ENCODE measurements around the gene DPM1. TPM values are rescaled to one million over a fixed set of nuclear protein-coding genes. Genes with fewer than 3 reads are reported as not detected.

DPM1 gene
- total RNA-seq, 1 donor from 2014 or later = 30.2 TPM

DNA sequence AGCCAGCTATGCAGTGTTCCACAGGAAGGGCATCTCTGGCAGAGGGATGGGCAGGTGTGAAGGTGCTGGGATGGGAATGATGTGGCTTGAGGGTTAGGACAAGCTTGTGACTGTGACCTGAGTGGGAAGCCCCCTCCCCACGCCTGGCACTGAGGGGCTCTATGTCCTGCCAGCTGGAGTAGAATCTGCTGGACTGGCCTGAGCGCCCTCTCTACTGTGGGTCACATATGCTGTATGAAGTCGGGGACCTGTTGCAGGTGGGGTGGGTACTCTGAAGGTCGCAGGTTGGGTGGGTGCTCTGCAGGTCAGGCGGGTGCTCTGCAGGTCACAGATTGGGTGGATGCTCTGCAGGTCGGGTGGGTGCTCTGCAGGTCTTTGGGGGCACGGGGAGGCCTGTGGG, 44.3 kb upstream of the DPM1 start:
- ATAC-seq = no peak
- no peaks in the 10 kb centered on the region for H3K4me1 ChIP-seq
- TF ChIP-seq, protein P1, sequence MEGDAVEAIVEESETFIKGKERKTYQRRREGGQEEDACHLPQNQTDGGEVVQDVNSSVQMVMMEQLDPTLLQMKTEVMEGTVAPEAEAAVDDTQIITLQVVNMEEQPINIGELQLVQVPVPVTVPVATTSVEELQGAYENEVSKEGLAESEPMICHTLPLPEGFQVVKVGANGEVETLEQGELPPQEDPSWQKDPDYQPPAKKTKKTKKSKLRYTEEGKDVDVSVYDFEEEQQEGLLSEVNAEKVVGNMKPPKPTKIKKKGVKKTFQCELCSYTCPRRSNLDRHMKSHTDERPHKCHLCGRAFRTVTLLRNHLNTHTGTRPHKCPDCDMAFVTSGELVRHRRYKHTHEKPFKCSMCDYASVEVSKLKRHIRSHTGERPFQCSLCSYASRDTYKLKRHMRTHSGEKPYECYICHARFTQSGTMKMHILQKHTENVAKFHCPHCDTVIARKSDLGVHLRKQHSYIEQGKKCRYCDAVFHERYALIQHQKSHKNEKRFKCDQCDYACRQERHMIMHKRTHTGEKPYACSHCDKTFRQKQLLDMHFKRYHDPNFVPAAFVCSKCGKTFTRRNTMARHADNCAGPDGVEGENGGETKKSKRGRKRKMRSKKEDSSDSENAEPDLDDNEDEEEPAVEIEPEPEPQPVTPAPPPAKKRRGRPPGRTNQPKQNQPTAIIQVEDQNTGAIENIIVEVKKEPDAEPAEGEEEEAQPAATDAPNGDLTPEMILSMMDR (IDR thresholded peaks at IDR 0.05) = no peak
- H3K9me3 ChIP-seq = no peaks in the 10 kb centered on the region
- no peak for DNase-seq
- no peak overlapping the region for H3K4me3 ChIP-seq
- no peak overlapping the region for H3K27ac ChIP-seq
- no peaks in the 10 kb centered on the region for H3K36me3 ChIP-seq
- H3K27me3 ChIP-seq = peaks cover 6% of the 10 kb centered on the region
- intact Hi-C loops (cut with DNase I) = no loop called here

DNA sequence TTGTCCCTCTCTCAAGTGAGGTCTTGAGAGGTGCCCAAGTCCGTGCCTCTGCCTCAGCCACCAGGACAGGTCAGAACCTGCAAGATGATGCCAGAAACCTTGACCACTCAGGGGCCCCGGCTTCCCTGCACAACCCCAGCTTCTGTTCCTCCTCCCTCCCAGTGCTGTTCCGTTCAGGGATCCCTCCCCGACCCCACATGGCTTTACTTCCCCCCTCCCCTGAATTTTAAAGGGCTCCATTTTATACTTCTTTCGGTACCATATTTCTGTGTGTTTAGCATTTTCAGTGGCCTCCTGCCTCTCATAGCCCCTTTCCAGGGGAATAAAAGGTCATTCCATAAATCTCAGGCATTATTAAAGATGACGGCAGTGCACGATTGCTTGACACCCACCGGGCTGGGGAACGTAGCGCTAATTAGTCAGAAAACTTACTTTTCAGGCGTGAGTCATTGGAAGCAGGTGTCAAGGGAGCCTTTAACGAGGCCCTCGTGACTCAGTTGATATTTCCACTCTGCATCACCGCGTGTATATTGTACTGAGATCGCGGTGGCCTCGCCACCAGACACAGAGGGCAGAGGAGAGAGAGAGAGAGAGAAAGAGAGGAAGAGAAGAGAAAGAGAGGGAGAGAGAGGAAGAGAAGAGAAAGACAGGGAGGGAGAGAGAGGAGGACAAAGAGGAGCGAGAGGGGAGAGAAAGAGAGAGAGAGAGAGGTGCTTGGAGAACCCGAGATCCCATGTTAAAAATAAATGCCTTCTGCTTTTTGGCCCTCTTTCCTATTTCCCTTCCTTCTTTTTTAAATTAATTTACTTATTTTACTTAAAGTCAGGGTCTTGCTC, 43.3 kb upstream of the DPM1 start:
- TF ChIP-seq, protein P1 (IDR thresholded peaks at IDR 0.05) = no peak
- Histone ChIP-seq H3K27ac (no peak overlapping the region), H3K4me3 (no peak overlapping the region), H3K27me3 (peaks cover 6% of the 10 kb centered on the region), H3K9me3 (no peaks in the 10 kb centered on the region), H3K36me3 (no peaks in the 10 kb centered on the region), H3K4me1 (no peaks in the 10 kb centered on the region)
- intact Hi-C loops (cut with DNase I) = no loop called here
- ATAC-seq (no peak), DNase-seq (no peak)

DNA sequence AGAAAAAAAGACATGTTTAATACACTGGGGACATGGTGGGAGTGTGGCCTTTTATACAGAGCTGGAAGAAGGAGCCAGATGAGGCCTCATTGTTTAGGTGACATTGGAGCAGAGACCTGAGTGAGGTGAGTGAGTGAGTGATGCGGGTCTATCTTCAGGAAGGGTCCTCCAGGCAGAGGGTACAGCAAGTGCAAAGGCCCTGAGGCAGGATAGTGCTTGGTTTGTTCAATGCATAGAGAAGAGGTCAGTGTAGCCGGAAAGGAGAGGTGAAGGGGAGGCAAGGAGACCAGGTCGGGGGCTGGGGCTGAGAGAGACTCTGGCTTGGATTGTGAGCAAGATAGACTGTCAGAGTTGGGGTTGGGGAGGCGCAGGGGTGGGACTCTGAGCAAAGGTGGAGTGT, 41.0 kb upstream of the DPM1 start:
- no peak for ATAC-seq
- Histone ChIP-seq H3K36me3 (no peaks in the 10 kb centered on the region), H3K4me1 (no peaks in the 10 kb centered on the region), H3K4me3 (no peak overlapping the region), H3K9me3 (no peaks in the 10 kb centered on the region), H3K27me3 (peaks cover 6% of the 10 kb centered on the region), H3K27ac (no peak overlapping the region)
- TF ChIP-seq, protein P1 (IDR thresholded peaks at IDR 0.05) = no peak
- no peak for DNase-seq
- intact Hi-C loops (cut with DNase I) = no loop called here

DNA sequence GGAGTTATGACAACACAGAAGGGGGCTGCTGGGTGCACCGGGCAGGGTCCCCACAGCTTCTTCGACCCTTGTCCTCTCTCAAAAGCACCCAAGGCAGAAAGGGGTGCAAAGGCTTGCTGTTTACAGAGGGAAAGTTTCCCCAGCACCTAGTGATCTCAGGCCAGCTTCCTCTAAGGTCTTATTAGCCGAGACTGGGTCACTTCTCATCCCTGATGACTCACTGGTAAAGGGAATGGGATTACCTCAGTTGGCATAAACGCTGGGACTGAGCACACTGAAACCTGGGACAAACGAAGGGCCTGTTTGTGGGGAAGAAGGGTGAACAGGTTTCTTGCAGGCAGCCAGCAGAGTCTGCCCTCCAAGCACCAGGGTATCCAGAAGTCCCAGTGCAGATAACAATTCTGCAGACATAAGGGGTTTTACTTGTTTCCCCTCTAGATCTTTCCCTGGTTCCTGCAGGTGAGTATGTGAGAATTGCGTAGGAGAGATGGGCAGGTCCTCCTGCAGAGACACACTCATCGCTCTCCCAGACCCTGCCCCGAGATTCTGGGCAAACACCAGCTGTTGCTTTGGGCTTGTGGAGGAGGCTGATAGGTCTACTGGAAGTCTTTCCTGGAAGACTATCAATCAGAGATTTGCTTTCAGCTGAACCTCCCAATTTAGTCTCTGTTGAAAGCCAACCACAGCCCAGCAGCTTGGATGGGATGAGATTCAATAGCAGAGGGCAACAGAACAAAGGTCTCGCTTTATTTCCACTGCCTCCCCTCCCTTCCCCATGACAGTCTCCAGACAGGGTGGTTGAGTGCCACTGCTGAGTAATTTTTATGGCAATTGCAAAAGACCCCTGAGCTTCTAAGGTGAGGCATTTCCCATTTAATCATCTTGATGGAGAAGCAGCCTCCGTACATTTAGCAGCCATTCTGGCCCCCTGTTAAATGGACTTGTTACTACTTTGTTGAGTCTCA, 38.9 kb upstream of the DPM1 start:
- H3K9me3 ChIP-seq = no peaks in the 10 kb centered on the region
- no peaks in the 10 kb centered on the region for H3K4me1 ChIP-seq
- no peak overlapping the region for H3K27ac ChIP-seq
- TF ChIP-seq, protein P1 (IDR thresholded peaks at IDR 0.05) = no peak
- ATAC-seq (no peak), DNase-seq (no peak)
- intact Hi-C loops (cut with DNase I) = no loop called here
- H3K4me3 ChIP-seq = no peak overlapping the region
- no peaks in the 10 kb centered on the region for H3K36me3 ChIP-seq
- H3K27me3 ChIP-seq = peaks cover 6% of the 10 kb centered on the region

DNA sequence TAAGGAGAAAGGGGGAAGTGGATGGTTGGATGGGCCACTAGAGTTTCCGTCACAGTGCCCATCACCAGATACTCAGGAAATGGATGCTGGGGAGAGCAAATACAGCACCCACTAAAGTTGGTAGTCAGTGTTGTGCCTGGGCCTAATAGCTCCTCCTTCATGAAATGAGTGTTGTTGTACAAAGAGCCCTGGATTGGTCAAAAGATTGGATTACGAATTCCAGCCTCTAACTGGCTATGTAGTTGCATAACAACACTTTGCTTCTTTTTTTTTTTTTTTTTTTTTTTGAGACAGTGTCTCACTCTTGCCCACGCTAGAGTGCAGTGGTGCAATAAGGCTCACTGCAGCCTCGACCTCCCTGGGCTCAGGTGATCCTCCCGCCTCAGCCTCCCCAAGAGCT, 37.2 kb upstream of the DPM1 start:
- intact Hi-C loops (cut with DNase I) = no loop called here
- Histone ChIP-seq H3K27ac (no peak overlapping the region), H3K4me3 (no peak overlapping the region), H3K9me3 (no peaks in the 10 kb centered on the region), H3K4me1 (no peaks in the 10 kb centered on the region), H3K27me3 (peaks cover 6% of the 10 kb centered on the region), H3K36me3 (no peaks in the 10 kb centered on the region)
- TF ChIP-seq, protein P1 (IDR thresholded peaks at IDR 0.05) = no peak
- ATAC-seq (no peak), DNase-seq (no peak)

Measured in upper lobe of right lung (tissue), 1 donor.